HepG2 (cell line): ENCODE data around the gene CCDC201. TPM values are rescaled to one million over a fixed set of nuclear protein-coding genes. Genes with fewer than 3 reads are reported as not detected.

Experiments used
- CHCHD3 ChIP-seq: sonication (generic); formaldehyde crosslinking; IDR thresholded peaks from 2 replicates; pipeline ENCODE4 v1.8.0; 2022; ENCODE audit warnings: mild to moderate bottlenecking, missing genetic modification reagents, moderate library complexity
- CREB1 ChIP-seq, 2 experiments: fragments of 450-650 bp in 1 of 2; IDR thresholded peaks; 2 replicates each; pipeline ENCODE4 v1.6.1; 2016 to 2017; ENCODE audit warnings: control low read depth in 1 of 2, mild to moderate bottlenecking in 1 of 2, missing compliant biosample characterization in 1 of 2, missing genetic modification characterization in 1 of 2
- JDP2 ChIP-seq: sonication (generic); formaldehyde crosslinking; IDR thresholded peaks from 2 replicates; pipeline ENCODE4 v1.8.1; 2022; ENCODE audit warnings: missing genetic modification reagents, borderline replicate concordance
- KDM1A ChIP-seq: IDR thresholded peaks from 2 replicates; pipeline ENCODE4 v1.6.1; 2016; ENCODE audit warnings: missing compliant biosample characterization
- KMT2A ChIP-seq: sonication (generic); formaldehyde crosslinking; IDR thresholded peaks from 2 replicates; pipeline ENCODE4 v1.4.0; 2020; ENCODE audit warnings: missing genetic modification reagents
- PAX8 ChIP-seq: sonication (generic); formaldehyde crosslinking; IDR thresholded peaks from 2 replicates; pipeline ENCODE4 v1.8.0; 2022; ENCODE audit warnings: mild to moderate bottlenecking, missing genetic modification reagents, borderline replicate concordance
- SRSF4 ChIP-seq: fragments of 200-400 bp; formaldehyde crosslinking; IDR thresholded peaks from one replicate; pipeline ENCODE4 v1.6.1; 2018; ENCODE audit warnings: mild to moderate bottlenecking, low read depth, low read length, moderate library complexity; ENCODE audit not compliant: poor library complexity, severe bottlenecking
- ZBTB20 ChIP-seq: sonication (generic); formaldehyde crosslinking; IDR thresholded peaks from 2 replicates; pipeline ENCODE4 v1.8.1; 2023; ENCODE audit warnings: missing genetic modification reagents, low read depth, mild to moderate bottlenecking, borderline replicate concordance
- ZNF160 ChIP-seq: sonication (generic); formaldehyde crosslinking; IDR thresholded peaks from 2 replicates; pipeline ENCODE4 v1.8.0; 2022; ENCODE audit warnings: mild to moderate bottlenecking, inconsistent platforms, missing genetic modification reagents
- ZNF33A ChIP-seq: sonication (generic); formaldehyde crosslinking; IDR thresholded peaks from 2 replicates; pipeline ENCODE4 v1.5.1; 2020; ENCODE audit warnings: missing genetic modification reagents, mild to moderate bottlenecking, moderate library complexity, borderline replicate concordance
- polyA plus RNA-seq, 8 experiments: library from polyadenylated mRNA; depleted of rRNA in 3 of 8; stranded (reverse) in 7 of 8; unstranded in 1 of 8; fragments of >200 nt; fragmentation: Illumina TruSeq in 4 of 8; extraction: Trizol in 4 of 8; gene quantifications; 2 replicates each; pipeline versions ENCODE4 v1.2.1 to v1.2.3, GENCODE V29; 2011 to 2016; ENCODE audit warnings: low read depth in 4 of 8, missing spikeins in 1 of 8, mixed read lengths in 1 of 8; ENCODE audit not compliant: insufficient read depth in 1 of 8
- total RNA-seq, 5 experiments: library from RNA; depleted of rRNA; stranded (reverse); fragments of >200 nt; fragmentation: Illumina TruSeq; extraction: Trizol; gene quantifications; 2 replicates each; pipeline ENCODE4 v1.2.3, GENCODE V29; 2016; ENCODE audit warnings: low read depth in 1 of 5
- TF ChIP-seq, protein P1 (sequence below): sonication (generic); formaldehyde crosslinking; IDR thresholded peaks from 2 replicates; pipeline ENCODE4 v1.5.1; 2020; ENCODE audit warnings: mild to moderate bottlenecking, missing genetic modification reagents
- TF ChIP-seq, protein P2 (sequence below): sonication (generic); formaldehyde crosslinking; IDR thresholded peaks from 2 replicates; pipeline ENCODE4 v1.4.0; 2020; ENCODE audit warnings: missing genetic modification reagents
- TF ChIP-seq, protein P3 (sequence below): sonication (generic); formaldehyde crosslinking; IDR thresholded peaks from 2 replicates; pipeline ENCODE4 v1.5.0; 2020; ENCODE audit warnings: missing genetic modification reagents
- TF ChIP-seq, protein P4 (sequence below): sonication (generic); formaldehyde crosslinking; IDR thresholded peaks from 2 replicates; pipeline ENCODE4 v1.5.0; 2020; ENCODE audit warnings: mild to moderate bottlenecking, low read depth, missing genetic modification reagents, borderline replicate concordance
- TF ChIP-seq, protein P5 (sequence below): sonication (generic); formaldehyde crosslinking; IDR thresholded peaks from 2 replicates; pipeline ENCODE4 v1.4.0; 2020; ENCODE audit warnings: missing genetic modification reagents, borderline replicate concordance
- TF ChIP-seq, protein P6 (sequence below): sonication (generic); formaldehyde crosslinking; IDR thresholded peaks from 2 replicates; pipeline ENCODE4 v1.5.1; 2020; ENCODE audit warnings: missing genetic modification reagents, mild to moderate bottlenecking, borderline replicate concordance

Gene CCDC201
- total and polyA plus RNA-seq, 2 of the 13 experiments (the other 11 are each of a cell fraction or from before 2014, with no cell fraction given) = 0.92 TPM; not detected in 1

DNA sequence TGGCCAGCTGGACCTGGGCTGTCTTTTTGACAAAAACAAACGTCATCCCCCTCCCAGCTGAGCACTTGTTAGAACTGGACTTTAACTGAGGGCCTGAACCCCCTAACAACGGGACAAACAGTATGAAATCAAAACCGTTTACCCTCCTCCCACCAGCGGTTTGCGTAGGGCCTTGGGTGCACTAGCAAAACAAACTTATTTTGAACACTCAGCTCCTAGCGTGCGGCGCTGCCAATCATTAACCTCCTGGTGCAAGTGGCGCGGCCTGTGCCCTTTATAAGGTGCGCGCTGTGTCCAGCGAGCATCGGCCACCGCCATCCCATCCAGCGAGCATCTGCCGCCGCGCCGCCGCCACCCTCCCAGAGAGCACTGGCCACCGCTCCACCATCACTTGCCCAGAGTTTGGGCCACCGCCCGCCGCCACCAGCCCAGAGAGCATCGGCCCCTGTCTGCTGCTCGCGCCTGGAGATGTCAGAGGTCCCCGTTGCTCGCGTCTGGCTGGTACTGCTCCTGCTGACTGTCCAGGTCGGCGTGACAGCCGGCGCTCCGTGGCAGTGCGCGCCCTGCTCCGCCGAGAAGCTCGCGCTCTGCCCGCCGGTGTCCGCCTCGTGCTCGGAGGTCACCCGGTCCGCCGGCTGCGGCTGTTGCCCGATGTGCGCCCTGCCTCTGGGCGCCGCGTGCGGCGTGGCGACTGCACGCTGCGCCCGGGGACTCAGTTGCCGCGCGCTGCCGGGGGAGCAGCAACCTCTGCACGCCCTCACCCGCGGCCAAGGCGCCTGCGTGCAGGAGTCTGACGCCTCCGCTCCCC is 15.5 kb upstream of the CCDC201 start, which contains the start of gene IGFBP1 (continued):
- TF ChIP-seq, protein P1, sequence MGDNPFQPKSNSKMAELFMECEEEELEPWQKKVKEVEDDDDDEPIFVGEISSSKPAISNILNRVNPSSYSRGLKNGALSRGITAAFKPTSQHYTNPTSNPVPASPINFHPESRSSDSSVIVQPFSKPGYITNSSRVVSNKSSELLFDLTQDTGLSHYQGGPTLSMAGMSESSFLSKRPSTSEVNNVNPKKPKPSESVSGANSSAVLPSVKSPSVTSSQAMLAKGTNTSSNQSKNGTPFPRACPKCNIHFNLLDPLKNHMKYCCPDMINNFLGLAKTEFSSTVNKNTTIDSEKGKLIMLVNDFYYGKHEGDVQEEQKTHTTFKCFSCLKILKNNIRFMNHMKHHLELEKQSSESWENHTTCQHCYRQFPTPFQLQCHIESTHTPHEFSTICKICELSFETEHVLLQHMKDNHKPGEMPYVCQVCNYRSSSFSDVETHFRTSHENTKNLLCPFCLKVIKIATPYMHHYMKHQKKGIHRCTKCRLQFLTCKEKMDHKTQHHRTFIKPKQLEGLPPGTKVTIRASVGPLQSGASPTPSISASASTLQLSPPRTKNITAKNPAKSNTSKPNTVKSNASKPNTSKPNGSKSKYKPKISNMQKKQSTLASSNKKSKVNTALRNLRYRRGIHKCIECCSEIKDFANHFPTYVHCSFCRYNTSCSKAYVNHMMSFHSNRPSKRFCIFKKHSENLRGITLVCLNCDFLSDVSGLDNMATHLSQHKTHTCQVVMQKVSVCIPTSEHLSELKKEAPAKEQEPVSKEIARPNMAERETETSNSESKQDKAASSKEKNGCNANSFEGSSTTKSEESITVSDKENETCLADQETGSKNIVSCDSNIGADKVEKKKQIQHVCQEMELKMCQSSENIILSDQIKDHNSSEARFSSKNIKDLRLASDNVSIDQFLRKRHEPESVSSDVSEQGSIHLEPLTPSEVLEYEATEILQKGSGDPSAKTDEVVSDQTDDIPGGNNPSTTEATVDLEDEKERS = peak; percentile 84
- TF ChIP-seq, protein P2, sequence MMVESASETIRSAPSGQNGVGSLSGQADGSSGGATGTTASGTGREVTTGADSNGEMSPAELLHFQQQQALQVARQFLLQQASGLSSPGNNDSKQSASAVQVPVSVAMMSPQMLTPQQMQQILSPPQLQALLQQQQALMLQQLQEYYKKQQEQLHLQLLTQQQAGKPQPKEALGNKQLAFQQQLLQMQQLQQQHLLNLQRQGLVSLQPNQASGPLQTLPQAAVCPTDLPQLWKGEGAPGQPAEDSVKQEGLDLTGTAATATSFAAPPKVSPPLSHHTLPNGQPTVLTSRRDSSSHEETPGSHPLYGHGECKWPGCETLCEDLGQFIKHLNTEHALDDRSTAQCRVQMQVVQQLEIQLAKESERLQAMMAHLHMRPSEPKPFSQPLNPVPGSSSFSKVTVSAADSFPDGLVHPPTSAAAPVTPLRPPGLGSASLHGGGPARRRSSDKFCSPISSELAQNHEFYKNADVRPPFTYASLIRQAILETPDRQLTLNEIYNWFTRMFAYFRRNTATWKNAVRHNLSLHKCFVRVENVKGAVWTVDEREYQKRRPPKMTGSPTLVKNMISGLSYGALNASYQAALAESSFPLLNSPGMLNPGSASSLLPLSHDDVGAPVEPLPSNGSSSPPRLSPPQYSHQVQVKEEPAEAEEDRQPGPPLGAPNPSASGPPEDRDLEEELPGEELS (CRISPR knock-in tag) = peak; percentile 99
- TF ChIP-seq, protein P3, sequence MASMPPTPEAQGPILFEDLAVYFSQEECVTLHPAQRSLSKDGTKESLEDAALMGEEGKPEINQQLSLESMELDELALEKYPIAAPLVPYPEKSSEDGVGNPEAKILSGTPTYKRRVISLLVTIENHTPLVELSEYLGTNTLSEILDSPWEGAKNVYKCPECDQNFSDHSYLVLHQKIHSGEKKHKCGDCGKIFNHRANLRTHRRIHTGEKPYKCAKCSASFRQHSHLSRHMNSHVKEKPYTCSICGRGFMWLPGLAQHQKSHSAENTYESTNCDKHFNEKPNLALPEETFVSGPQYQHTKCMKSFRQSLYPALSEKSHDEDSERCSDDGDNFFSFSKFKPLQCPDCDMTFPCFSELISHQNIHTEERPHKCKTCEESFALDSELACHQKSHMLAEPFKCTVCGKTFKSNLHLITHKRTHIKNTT (CRISPR knock-in tag) = no peak
- TF ChIP-seq SRSF4 (no peak), ZBTB20 (CRISPR knock-in tag) (peak; percentile 77), PAX8 (CRISPR knock-in tag) (0 out of 2 replicates have a peak, but pooled peaks have one; percentile 50), ZNF160 (CRISPR knock-in tag) (peak; percentile 96), KDM1A (CRISPR knock-in tag) (no peak), ZNF33A (no peak; the same call in 1 of the 2 replicates), KMT2A (CRISPR knock-in tag) (0 out of 2 replicates have a peak, but pooled peaks have one; percentile 45), CREB1 (IDR thresholded peaks at IDR 0.05) (peak; percentile 48; the same call in 1 of the 2 replicates), CREB1 (CRISPR knock-in tag; IDR thresholded peaks at IDR 0.05) (no peak), JDP2 (CRISPR knock-in tag) (peak; percentile 74; the same call in 1 of the 2 replicates), CHCHD3 (CRISPR knock-in tag) (0 out of 2 replicates have a peak, but pooled peaks have one; percentile 83)
- TF ChIP-seq, protein P4, sequence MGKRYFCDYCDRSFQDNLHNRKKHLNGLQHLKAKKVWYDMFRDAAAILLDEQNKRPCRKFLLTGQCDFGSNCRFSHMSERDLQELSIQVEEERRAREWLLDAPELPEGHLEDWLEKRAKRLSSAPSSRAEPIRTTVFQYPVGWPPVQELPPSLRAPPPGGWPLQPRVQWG = no peak
- TF ChIP-seq, protein P5, sequence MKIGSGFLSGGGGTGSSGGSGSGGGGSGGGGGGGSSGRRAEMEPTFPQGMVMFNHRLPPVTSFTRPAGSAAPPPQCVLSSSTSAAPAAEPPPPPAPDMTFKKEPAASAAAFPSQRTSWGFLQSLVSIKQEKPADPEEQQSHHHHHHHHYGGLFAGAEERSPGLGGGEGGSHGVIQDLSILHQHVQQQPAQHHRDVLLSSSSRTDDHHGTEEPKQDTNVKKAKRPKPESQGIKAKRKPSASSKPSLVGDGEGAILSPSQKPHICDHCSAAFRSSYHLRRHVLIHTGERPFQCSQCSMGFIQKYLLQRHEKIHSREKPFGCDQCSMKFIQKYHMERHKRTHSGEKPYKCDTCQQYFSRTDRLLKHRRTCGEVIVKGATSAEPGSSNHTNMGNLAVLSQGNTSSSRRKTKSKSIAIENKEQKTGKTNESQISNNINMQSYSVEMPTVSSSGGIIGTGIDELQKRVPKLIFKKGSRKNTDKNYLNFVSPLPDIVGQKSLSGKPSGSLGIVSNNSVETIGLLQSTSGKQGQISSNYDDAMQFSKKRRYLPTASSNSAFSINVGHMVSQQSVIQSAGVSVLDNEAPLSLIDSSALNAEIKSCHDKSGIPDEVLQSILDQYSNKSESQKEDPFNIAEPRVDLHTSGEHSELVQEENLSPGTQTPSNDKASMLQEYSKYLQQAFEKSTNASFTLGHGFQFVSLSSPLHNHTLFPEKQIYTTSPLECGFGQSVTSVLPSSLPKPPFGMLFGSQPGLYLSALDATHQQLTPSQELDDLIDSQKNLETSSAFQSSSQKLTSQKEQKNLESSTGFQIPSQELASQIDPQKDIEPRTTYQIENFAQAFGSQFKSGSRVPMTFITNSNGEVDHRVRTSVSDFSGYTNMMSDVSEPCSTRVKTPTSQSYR (CRISPR knock-in tag) = peak; percentile 71
- TF ChIP-seq, protein P6, sequence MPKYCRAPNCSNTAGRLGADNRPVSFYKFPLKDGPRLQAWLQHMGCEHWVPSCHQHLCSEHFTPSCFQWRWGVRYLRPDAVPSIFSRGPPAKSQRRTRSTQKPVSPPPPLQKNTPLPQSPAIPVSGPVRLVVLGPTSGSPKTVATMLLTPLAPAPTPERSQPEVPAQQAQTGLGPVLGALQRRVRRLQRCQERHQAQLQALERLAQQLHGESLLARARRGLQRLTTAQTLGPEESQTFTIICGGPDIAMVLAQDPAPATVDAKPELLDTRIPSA (CRISPR knock-in tag) = peak; percentile 91; the same call in 1 of the 2 replicates
